Activated naive CD8-positive, alpha-beta T cell treated with anti-CD3 and anti-CD28 coated beads, Interleukin-2, amount 50 U/mL, for 24 hours (primary cell): ENCODE data around the gene LACRT.
"Not testable (repeated sequence)": the region's sequence is repeated elsewhere in the genome, so short reads cannot be mapped to it uniquely, and the experiment has no call there.

Experiments
- ATAC-seq: fragments of 150-1000 bp; cut with Tn5 transposase; one replicate; pipeline ENCODE4 v1.10.0; 2021
- DNase-seq: peaks from one replicate; pipeline ENCODE4 v3.0.0; 2021
- H3K27ac Mint-ChIP-seq: one replicate; pipeline ENCODE4 v1.8.0; 2021; ENCODE audit warnings: mild to moderate bottlenecking, mixed read lengths
- H3K27me3 Mint-ChIP-seq: one replicate; pipeline ENCODE4 v1.8.0; 2021; ENCODE audit warnings: mixed read lengths
- H3K36me3 Mint-ChIP-seq: one replicate; pipeline ENCODE4 v1.8.0; 2021; ENCODE audit warnings: low read depth, mixed read lengths
- H3K4me1 Mint-ChIP-seq: one replicate; pipeline ENCODE4 v1.8.0; 2021; ENCODE audit warnings: mixed read lengths
- H3K4me3 Mint-ChIP-seq: one replicate; pipeline ENCODE4 v1.8.0; 2021; ENCODE audit warnings: mild to moderate bottlenecking, moderate library complexity, mixed read lengths
- H3K9me3 Mint-ChIP-seq: one replicate; pipeline ENCODE4 v1.8.0; 2021; ENCODE audit warnings: mixed read lengths

LACRT gene

GRCh38 chr12:54634795-54635194 is at the start of gene LACRT:
Gene LACRT (minus strand): TSS chr12:54634895. CDS start chr12:54634841, 54 bp downstream.
- no peaks in the 10 kb centered on the region for H3K36me3 Mint-ChIP-seq
- no peak for DNase-seq
- peaks cover 16% of the 10 kb centered on the region for H3K27me3 Mint-ChIP-seq
- peaks cover 11% of the 10 kb centered on the region for H3K4me1 Mint-ChIP-seq
- no peak within 1 kb of the TSS for H3K27ac Mint-ChIP-seq
- H3K4me3 Mint-ChIP-seq: no peak within 1 kb of the TSS
- no peak for ATAC-seq
- H3K9me3 Mint-ChIP-seq: no peaks in the 10 kb centered on the region

- Mint-ChIP-seq H3K27me3 (peaks cover 52% of the 10 kb centered on the region), H3K4me1 (no peaks in the 10 kb centered on the region), H3K9me3 (peaks cover 4% of the 10 kb centered on the region), H3K27ac (no peak overlapping the region), H3K36me3 (no peaks in the 10 kb centered on the region), H3K4me3 (no peak overlapping the region)
- ATAC-seq (no peak), DNase-seq (no peak)
Observed at GRCh38 chr12:54683398-54683797, 48.7 kb upstream of the LACRT start.

GRCh38 chr12:54682674-54683073 is 48.0 kb upstream of the LACRT start:
- Mint-ChIP-seq H3K9me3 (peaks cover 4% of the 10 kb centered on the region), H3K4me1 (no peaks in the 10 kb centered on the region), H3K36me3 (no peaks in the 10 kb centered on the region), H3K27me3 (peaks cover 59% of the 10 kb centered on the region), H3K27ac (no peak overlapping the region), H3K4me3 (no peak overlapping the region)
- DNase-seq (no peak), ATAC-seq (no peak)

- Mint-ChIP-seq H3K4me1 (no peaks in the 10 kb centered on the region), H3K27me3 (peaks cover 59% of the 10 kb centered on the region), H3K9me3 (no peaks in the 10 kb centered on the region), H3K36me3 (no peaks in the 10 kb centered on the region), H3K27ac (no peak overlapping the region), H3K4me3 (no peak overlapping the region)
- peak; percentile 73 for ATAC-seq
- peak; percentile 30 for DNase-seq
Observed at GRCh38 chr12:54680374-54680773, 45.7 kb upstream of the LACRT start.

- Mint-ChIP-seq H3K4me1 (no peaks in the 10 kb centered on the region), H3K27ac (no peak overlapping the region), H3K4me3 (no peak overlapping the region), H3K27me3 (peaks cover 44% of the 10 kb centered on the region), H3K9me3 (no peaks in the 10 kb centered on the region), H3K36me3 (no peaks in the 10 kb centered on the region)
- ATAC-seq (no peak), DNase-seq (no peak)
Observed at GRCh38 chr12:54678131-54678530, 43.4 kb upstream of the LACRT start.

GRCh38 chr12:54667945-54668344 is 33.2 kb upstream of the LACRT start:
- Mint-ChIP-seq H3K4me1 (no peaks in the 10 kb centered on the region), H3K27me3 (peaks cover 19% of the 10 kb centered on the region), H3K4me3 (no peak overlapping the region), H3K27ac (no peak overlapping the region), H3K9me3 (no peaks in the 10 kb centered on the region), H3K36me3 (no peaks in the 10 kb centered on the region)
- no peak for ATAC-seq
- DNase-seq: no peak

- DNase-seq: no peak
- H3K36me3 Mint-ChIP-seq: no peaks in the 10 kb centered on the region
- no peak overlapping the region for H3K27ac Mint-ChIP-seq
- ATAC-seq: no peak
- H3K4me1 Mint-ChIP-seq: no peaks in the 10 kb centered on the region
- H3K4me3 Mint-ChIP-seq: no peak overlapping the region
- H3K9me3 Mint-ChIP-seq: no peaks in the 10 kb centered on the region
- H3K27me3 Mint-ChIP-seq: peaks cover 15% of the 10 kb centered on the region
Observed at GRCh38 chr12:54666008-54666407, 31.3 kb upstream of the LACRT start.

GRCh38 chr12:54665022-54665635 is 30.4 kb upstream of the LACRT start:
- not testable (repeated sequence) for H3K27ac Mint-ChIP-seq, H3K36me3 Mint-ChIP-seq, ATAC-seq, H3K9me3 Mint-ChIP-seq, H3K4me3 Mint-ChIP-seq, H3K27me3 Mint-ChIP-seq, H3K4me1 Mint-ChIP-seq, DNase-seq

- H3K27me3 Mint-ChIP-seq: peaks cover 10% of the 10 kb centered on the region
- no peak overlapping the region for H3K4me3 Mint-ChIP-seq
- ATAC-seq (no peak), DNase-seq (no peak)
- no peaks in the 10 kb centered on the region for H3K9me3 Mint-ChIP-seq
- no peak overlapping the region for H3K27ac Mint-ChIP-seq
- H3K36me3 Mint-ChIP-seq: no peaks in the 10 kb centered on the region
- H3K4me1 Mint-ChIP-seq: no peaks in the 10 kb centered on the region
Observed at GRCh38 chr12:54663603-54664002, 28.9 kb upstream of the LACRT start.

GRCh38 chr12:54662026-54662425 is 27.3 kb upstream of the LACRT start:
- Mint-ChIP-seq H3K4me1 (no peaks in the 10 kb centered on the region), H3K36me3 (no peaks in the 10 kb centered on the region), H3K4me3 (no peak overlapping the region), H3K27me3 (peaks cover 12% of the 10 kb centered on the region), H3K9me3 (no peaks in the 10 kb centered on the region), H3K27ac (no peak overlapping the region)
- DNase-seq (no peak), ATAC-seq (no peak)

GRCh38 chr12:54661048-54661447 is 26.4 kb upstream of the LACRT start:
- H3K4me3 Mint-ChIP-seq: no peak overlapping the region
- DNase-seq (no peak), ATAC-seq (no peak)
- H3K36me3 Mint-ChIP-seq: no peaks in the 10 kb centered on the region
- peaks cover 11% of the 10 kb centered on the region for H3K27me3 Mint-ChIP-seq
- H3K9me3 Mint-ChIP-seq: no peaks in the 10 kb centered on the region
- H3K4me1 Mint-ChIP-seq: no peaks in the 10 kb centered on the region
- H3K27ac Mint-ChIP-seq: no peak overlapping the region

GRCh38 chr12:54660320-54660962 is 25.7 kb upstream of the LACRT start:
- no peak overlapping the region for H3K4me3 Mint-ChIP-seq
- no peaks in the 10 kb centered on the region for H3K36me3 Mint-ChIP-seq
- no peaks in the 10 kb centered on the region for H3K9me3 Mint-ChIP-seq
- peaks cover 13% of the 10 kb centered on the region for H3K27me3 Mint-ChIP-seq
- ATAC-seq (no peak), DNase-seq (no peak)
- H3K4me1 Mint-ChIP-seq: no peaks in the 10 kb centered on the region
- no peak overlapping the region for H3K27ac Mint-ChIP-seq

- H3K4me3 Mint-ChIP-seq: no peak overlapping the region
- H3K9me3 Mint-ChIP-seq: no peaks in the 10 kb centered on the region
- no peaks in the 10 kb centered on the region for H3K4me1 Mint-ChIP-seq
- H3K27ac Mint-ChIP-seq: no peak overlapping the region
- H3K27me3 Mint-ChIP-seq: peaks cover 13% of the 10 kb centered on the region
- DNase-seq: peak; percentile 55
- no peaks in the 10 kb centered on the region for H3K36me3 Mint-ChIP-seq
- ATAC-seq: no peak
Observed at GRCh38 chr12:54658306-54659264, 23.9 kb upstream of the LACRT start.

GRCh38 chr12:54657105-54657607 is 22.5 kb upstream of the LACRT start:
- Mint-ChIP-seq H3K4me1 (no peaks in the 10 kb centered on the region), H3K36me3 (no peaks in the 10 kb centered on the region), H3K27ac (no peak overlapping the region), H3K27me3 (peaks cover 21% of the 10 kb centered on the region), H3K4me3 (no peak overlapping the region), H3K9me3 (no peaks in the 10 kb centered on the region)
- ATAC-seq (no peak), DNase-seq (no peak)

- DNase-seq (no peak), ATAC-seq (no peak)
- Mint-ChIP-seq H3K9me3 (no peaks in the 10 kb centered on the region), H3K27me3 (peaks cover 20% of the 10 kb centered on the region), H3K27ac (no peak overlapping the region), H3K4me1 (no peaks in the 10 kb centered on the region), H3K4me3 (no peak overlapping the region), H3K36me3 (no peaks in the 10 kb centered on the region)
Observed at GRCh38 chr12:54654926-54655325, 20.2 kb upstream of the LACRT start.
